B cell (primary cell): ENCODE results near the gene APOE.

Experiments
- EZH2 ChIP-seq: IDR thresholded peaks from 2 replicates; pipeline ENCODE4 v1.6.1; 2012; ENCODE audit warnings: borderline replicate concordance, low read depth, mild to moderate bottlenecking, moderate library complexity, low read length; ENCODE audit not compliant: insufficient read depth, poor library complexity, severe bottlenecking
- TF ChIP-seq, protein P1 (sequence below): fragments of 200-600 bp; IDR thresholded peaks from one replicate; pipeline ENCODE4 v1.8.0; 2022; ENCODE audit warnings: antibody characterized with exemption, mild to moderate bottlenecking

DNA sequence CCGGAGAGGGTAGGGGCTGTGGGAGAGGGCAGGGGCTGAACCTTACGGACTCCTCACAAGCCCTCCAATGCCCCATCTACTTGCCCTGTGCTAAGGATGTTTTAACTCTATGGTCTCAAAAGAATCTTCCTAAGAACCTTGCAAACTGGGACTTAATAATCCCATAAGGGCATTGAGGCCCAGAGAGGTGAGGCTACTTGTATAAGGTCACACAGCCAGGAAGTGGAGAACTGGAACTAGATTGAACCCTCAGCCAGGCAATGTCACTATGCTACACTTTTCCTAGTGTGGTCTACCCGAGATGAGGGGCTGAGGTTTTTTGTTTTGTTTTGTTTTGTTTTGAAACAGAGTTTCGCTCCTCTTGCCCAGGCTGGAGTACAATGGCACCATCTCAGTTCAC, 25.9 kb downstream of the APOE start:
- TF ChIP-seq, protein P1, sequence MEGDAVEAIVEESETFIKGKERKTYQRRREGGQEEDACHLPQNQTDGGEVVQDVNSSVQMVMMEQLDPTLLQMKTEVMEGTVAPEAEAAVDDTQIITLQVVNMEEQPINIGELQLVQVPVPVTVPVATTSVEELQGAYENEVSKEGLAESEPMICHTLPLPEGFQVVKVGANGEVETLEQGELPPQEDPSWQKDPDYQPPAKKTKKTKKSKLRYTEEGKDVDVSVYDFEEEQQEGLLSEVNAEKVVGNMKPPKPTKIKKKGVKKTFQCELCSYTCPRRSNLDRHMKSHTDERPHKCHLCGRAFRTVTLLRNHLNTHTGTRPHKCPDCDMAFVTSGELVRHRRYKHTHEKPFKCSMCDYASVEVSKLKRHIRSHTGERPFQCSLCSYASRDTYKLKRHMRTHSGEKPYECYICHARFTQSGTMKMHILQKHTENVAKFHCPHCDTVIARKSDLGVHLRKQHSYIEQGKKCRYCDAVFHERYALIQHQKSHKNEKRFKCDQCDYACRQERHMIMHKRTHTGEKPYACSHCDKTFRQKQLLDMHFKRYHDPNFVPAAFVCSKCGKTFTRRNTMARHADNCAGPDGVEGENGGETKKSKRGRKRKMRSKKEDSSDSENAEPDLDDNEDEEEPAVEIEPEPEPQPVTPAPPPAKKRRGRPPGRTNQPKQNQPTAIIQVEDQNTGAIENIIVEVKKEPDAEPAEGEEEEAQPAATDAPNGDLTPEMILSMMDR: no peak
- no peak for TF ChIP-seq EZH2
